GM12878 (cell line): ENCODE data around the gene CELSR1. TPM values are rescaled to one million over a fixed set of nuclear protein-coding genes. Genes with fewer than 3 reads are reported as not detected.
A peak's percentile ranks its signal among the peaks of the same experiment; 100 is the strongest.

Source experiments
- ATAC-seq: fragments of 200-7000 bp; cut with Tn5 transposase; 3 replicates; pipeline ENCODE4 v1.9.1; 2020; ENCODE audit warnings: mild to moderate bottlenecking, moderate library complexity
- BruUV-seq: library from RNA; stranded (reverse); fragments of 400-500 nt; replicated peaks from 2 replicates; lab custom pipeline; 2021; lab: Mats Ljungman, UMichigan
- CTCF ChIA-PET: fragments of 300-600 bp; sonication (Branson Sonifier 250); formaldehyde crosslinking; extraction: SDS; loops from one replicate; lab custom pipeline; 2021; ENCODE audit warnings: inconsistent platforms; lab: Yijun Ruan, JAX
- POLR2A ChIA-PET: fragments of 350-600 bp; formaldehyde crosslinking; extraction: SDS; loops from one replicate; lab custom pipeline; 2021; ENCODE audit warnings: inconsistent platforms; lab: Charles Lee
- RAD21 ChIA-PET: fragments of 300-600 bp; sonication (Branson Sonifier 250); formaldehyde crosslinking; loops from one replicate; lab custom pipeline; 2023; ENCODE audit warnings: antibody characterized with exemption; ENCODE audit not compliant: unreplicated experiment; lab: Charles Lee
- SMC1A ChIA-PET: fragments of 300-600 bp; sonication (Branson Sonifier 250); formaldehyde crosslinking; loops from one replicate; lab custom pipeline; 2023; ENCODE audit not compliant: unreplicated experiment, uncharacterized antibody; lab: Charles Lee
- DNase-seq: peaks from one replicate; pipeline ENCODE4 v3.0.0-alpha.2; 2011; ENCODE audit warnings: low read depth, low spot score
- FAIRE-seq: peaks from 3 replicates; lab custom pipeline; 2011; peaks lifted over from hg19 to GRCh38; lab: Jason Lieb, UNC
- H2AFZ ChIP-seq: 2 replicates; pipeline ENCODE4 v1.6.0; 2011; ENCODE audit warnings: low read depth, low read length, control low read depth; ENCODE audit not compliant: control insufficient read depth
- H3K27ac ChIP-seq: 2 replicates; pipeline ENCODE4 v1.5.1; 2011; ENCODE audit warnings: control low read depth; ENCODE audit not compliant: control insufficient read depth, insufficient read depth
- H3K27me3 ChIP-seq, 2 experiments: replicated peaks in 1 of 2; 2 replicates each; pipeline versions ENCODE4 v1.6.0 to v1.6.1; 2011; ENCODE audit warnings: low read length in 1 of 2; ENCODE audit not compliant: control insufficient read depth in 2 of 2, insufficient read depth in 2 of 2
- H3K36me3 ChIP-seq, 2 experiments: 2 replicates each; pipeline ENCODE4 v1.5.1; 2011; ENCODE audit warnings: low read length in 1 of 2; ENCODE audit not compliant: control insufficient read depth in 2 of 2, insufficient read depth in 2 of 2
- H3K4me1 ChIP-seq: 2 replicates; pipeline ENCODE4 v1.6.1; 2011; ENCODE audit warnings: mild to moderate bottlenecking, low read length, moderate library complexity, mixed read lengths; ENCODE audit not compliant: control insufficient read depth, insufficient read depth
- H3K4me2 ChIP-seq: 2 replicates; pipeline ENCODE4 v1.6.0; 2011; ENCODE audit warnings: control low read depth; ENCODE audit not compliant: control insufficient read depth, insufficient read depth
- H3K4me3 ChIP-seq: fragments of 200-600 bp; sonication (generic); 2 replicates; pipeline ENCODE4 v1.5.1; 2016
- H3K79me2 ChIP-seq: 2 replicates; pipeline ENCODE4 v1.6.0; 2011; ENCODE audit warnings: low read length; ENCODE audit not compliant: control insufficient read depth, insufficient read depth
- H3K9ac ChIP-seq: 2 replicates; pipeline ENCODE4 v1.8.0; 2011; ENCODE audit warnings: low read length, control low read depth, mixed read lengths; ENCODE audit not compliant: control insufficient read depth, insufficient read depth
- H3K9me3 ChIP-seq: replicated peaks from 3 replicates; pipeline ENCODE4 v1.5.1; 2011; ENCODE audit warnings: mild to moderate bottlenecking, low read length; ENCODE audit not compliant: control insufficient read depth, insufficient read depth
- H4K20me1 ChIP-seq: 2 replicates; pipeline ENCODE4 v1.6.0; 2011; ENCODE audit not compliant: control insufficient read depth, insufficient read depth
- CHD2 ChIP-seq: IDR thresholded peaks from 2 replicates; pipeline ENCODE4 v1.6.1; 2011; ENCODE audit warnings: low read depth, low read length, improper control_type of control experiment, borderline replicate concordance
- EGR1 ChIP-seq, 2 experiments: IDR thresholded peaks; 1 replicate in 1 of 2; 2 replicates in 1 of 2; pipeline ENCODE4 v1.6.1; 2011 to 2012; ENCODE audit warnings: low read depth in 2 of 2, low read length in 2 of 2, borderline replicate concordance in 1 of 2, mild to moderate bottlenecking in 1 of 2, moderate library complexity in 1 of 2
- HDAC2 ChIP-seq: fragments of 200-600 bp; sonication (generic); IDR thresholded peaks from 2 replicates; pipeline ENCODE4 v1.6.1; 2017
- LARP7 ChIP-seq: fragments of 450-650 bp; IDR thresholded peaks from 2 replicates; pipeline ENCODE4 v1.6.1; 2017; ENCODE audit warnings: mild to moderate bottlenecking
- NR2C2 ChIP-seq: IDR thresholded peaks from 2 replicates; pipeline ENCODE4 v1.6.1; 2011; ENCODE audit warnings: borderline replicate concordance, low read depth; ENCODE audit not compliant: control insufficient read depth, insufficient read length
- NR2F1 ChIP-seq: fragments of 450-650 bp; conservative IDR thresholded peaks from 2 replicates; pipeline ENCODE4 v1.6.1; 2017; ENCODE audit warnings: mild to moderate bottlenecking
- RFX5 ChIP-seq: IDR thresholded peaks from 2 replicates; pipeline ENCODE4 v1.6.1; 2011; ENCODE audit warnings: low read depth, low read length, improper control_type of control experiment
- WGBS: methylation state at CpG from one replicate; pipeline ENCODE4 v1.1.6; 2016; ENCODE audit warnings: low lambda C conversion rate; ENCODE audit not compliant: insufficient replicate concordance, insufficient coverage; ENCODE audit errors: missing lambda C conversion rate; 5-methylcytosine and 5-hydroxymethylcytosine counted together
- in situ Hi-C: fragments of 300-500 bp; cut with MboI; formaldehyde crosslinking; loops from 9 replicates; pipeline ENCODE4 v1.14.3; 2018; ENCODE audit warnings: mixed read lengths
- intact Hi-C: fragments of 100-400 bp; cut with micrococcal nuclease; formaldehyde crosslinking; loops from one replicate; pipeline ENCODE4 v1.14.2; 2022; ENCODE audit not compliant: unreplicated experiment
- polyA plus RNA-seq, 11 experiments: library from polyadenylated mRNA; depleted of rRNA in 4 of 11; unstranded in 6 of 11; stranded (reverse) in 5 of 11; fragments of >200 nt; fragmentation: Nextera tagmentation in 4 of 11; fragmentation: Illumina TruSeq in 1 of 11; extraction: Ambion mirVana in 4 of 11; extraction: Trizol in 1 of 11; gene quantifications; 1 replicate in 1 of 11; 2 replicates in 10 of 11; pipeline versions ENCODE4 v1.2.1 to v1.2.3, GENCODE V29; 2011 to 2016; ENCODE audit warnings: inconsistent platforms in 2 of 11, missing spikeins in 2 of 11, low read depth in 1 of 11
- total RNA-seq, 4 experiments: library from RNA; depleted of rRNA in 3 of 4; stranded (reverse); fragments of >200 nt in 3 of 4; fragmentation: Illumina TruSeq in 1 of 4; extraction: Trizol in 1 of 4; gene quantifications; 2 replicates each; pipeline versions ENCODE4 v1.2.1 to v1.2.3, GENCODE V29; 2013 to 2021
- TF ChIP-seq, protein P1 (sequence below): IDR thresholded peaks from 2 replicates; pipeline ENCODE4 v1.6.1; 2011; ENCODE audit warnings: mild to moderate bottlenecking, low read depth, low read length, moderate library complexity; ENCODE audit not compliant: insufficient replicate concordance

Gene CELSR1
- total and polyA plus RNA-seq, 10 of the 15 experiments (the other 5 are each of a cell fraction or from before 2014, with no cell fraction given), result 0.05 to 1.7 (median 0.35) TPM; not detected in 2

- 0 out of 2 replicates have a peak, but pooled peaks have one; percentile 19 for TF ChIP-seq NR2F1
- TF ChIP-seq LARP7, result peak; percentile 58; the same call in 1 of the 2 replicates
- TF ChIP-seq, all 136 proteins: peak for 15
Measured at GRCh38 chr22:46542011-46542985, 4.9 kb upstream of the CELSR1 start (continued).

DNA sequence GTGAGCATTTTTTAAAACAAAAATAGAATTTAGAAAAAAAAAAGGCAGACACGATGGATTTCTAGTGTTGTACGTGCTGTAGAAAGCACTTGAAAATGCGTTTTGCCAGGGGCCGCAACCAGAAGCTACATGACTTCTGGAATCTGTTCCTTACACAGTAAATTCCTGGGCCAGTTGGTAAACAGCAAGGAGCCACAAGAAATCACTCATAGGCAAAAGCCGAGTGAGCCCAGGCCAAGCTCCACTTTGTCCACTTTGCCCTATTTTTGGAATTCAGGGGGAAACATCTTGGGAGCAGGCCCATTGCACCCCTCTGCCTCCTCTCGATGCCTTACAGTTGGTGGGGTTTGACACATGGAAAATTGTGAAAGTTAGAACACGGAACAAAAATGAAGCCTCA is 4.1 kb upstream of the CELSR1 start:
- no peaks in the 10 kb centered on the region for H4K20me1 ChIP-seq
- H3K9me3 ChIP-seq, result no peaks in the 10 kb centered on the region
- FAIRE-seq, result no peak
- RAD21 ChIA-PET, result interaction anchor here (0.9 to 4.6 kb wide), 4 partner anchors 53 to 186 kb away, joined by 3 to 56 read pairs (median 6); no protein-coding TSS in a partner anchor
- BruUV-seq, result no TSS peak
- no peaks in the 10 kb centered on the region for H3K36me3 ChIP-seq
- no peak overlapping the region for H3K27ac ChIP-seq
- H2AFZ ChIP-seq, result no peak overlapping the region
- H3K79me2 ChIP-seq, result no peaks in the 10 kb centered on the region
- CTCF ChIA-PET, result interaction anchor here (0.6 to 10.8 kb wide), 18 partner anchors 9 to 420 kb away, joined by 3 to 141 read pairs (median 4); partner anchors contain the start of gene TRMU
- no peak for TF ChIP-seq RFX5
- no peak for TF ChIP-seq HDAC2
- TF ChIP-seq NR2C2, result no peak
- TF ChIP-seq, protein P1, sequence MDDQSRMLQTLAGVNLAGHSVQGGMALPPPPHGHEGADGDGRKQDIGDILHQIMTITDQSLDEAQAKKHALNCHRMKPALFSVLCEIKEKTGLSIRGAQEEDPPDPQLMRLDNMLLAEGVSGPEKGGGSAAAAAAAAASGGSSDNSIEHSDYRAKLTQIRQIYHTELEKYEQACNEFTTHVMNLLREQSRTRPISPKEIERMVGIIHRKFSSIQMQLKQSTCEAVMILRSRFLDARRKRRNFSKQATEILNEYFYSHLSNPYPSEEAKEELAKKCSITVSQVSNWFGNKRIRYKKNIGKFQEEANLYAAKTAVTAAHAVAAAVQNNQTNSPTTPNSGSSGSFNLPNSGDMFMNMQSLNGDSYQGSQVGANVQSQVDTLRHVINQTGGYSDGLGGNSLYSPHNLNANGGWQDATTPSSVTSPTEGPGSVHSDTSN, result no peak
- no peak for TF ChIP-seq EGR1 (IDR thresholded peaks at IDR 0.05; ENCODE audit: borderline replicate concordance in 1 of 2, low read depth in 2 of 2, low read length in 2 of 2)
- TF ChIP-seq CHD2, result no peak
- 47% methylated on average over 7 of the region's 7 CpGs for WGBS
- DNase-seq, result no peak
- no peak overlapping the region for H3K4me2 ChIP-seq
- POLR2A ChIA-PET, result no interaction called here
- peaks cover 0 to 10% of the 10 kb centered on the region in 2 experiments; a peak in 1 of 4 replicates for H3K27me3 ChIP-seq
- no peak for ATAC-seq
- no peak overlapping the region for H3K4me3 ChIP-seq
- H3K9ac ChIP-seq, result no peak overlapping the region
- intact Hi-C loops, result loop anchor here (5.0 kb wide), 1 partner anchor 419 kb away; no protein-coding TSS in a partner anchor
- SMC1A ChIA-PET, result interaction anchor here (0.7 to 3.2 kb wide), 4 partner anchors 12 to 174 kb away, joined by 3 to 44 read pairs (median 6); no protein-coding TSS in a partner anchor
- in situ Hi-C loops, result loop anchor here (5.0 kb wide), 2 partner anchors 174 to 419 kb away; no protein-coding TSS in a partner anchor
- no peaks in the 10 kb centered on the region; the same call in 1 of the 2 replicates for H3K4me1 ChIP-seq
